OCI-LY7 (cell line): ENCODE data around the gene PHF24.

Source experiments
- CTCF ChIP-seq: fragments of 200-600 bp; sonication (generic); conservative IDR thresholded peaks from 2 replicates; pipeline ENCODE4 v1.5.1; 2014; ENCODE audit warnings: mild to moderate bottlenecking, antibody characterized with exemption, low read length, moderate library complexity, mixed read lengths
- EZH2phosphoT487 ChIP-seq: fragments of 200-600 bp; sonication (generic); IDR thresholded peaks from 2 replicates; pipeline ENCODE4 v1.6.1; 2018; ENCODE audit warnings: low read depth, borderline replicate concordance, mild to moderate bottlenecking, mixed run types, antibody characterized with exemption, low read length, moderate library complexity, mixed read lengths

GRCh38 chr9:35001803-35002502 is 43.9 kb downstream of the PHF24 start:
- TF ChIP-seq CTCF (no peak), EZH2phosphoT487 (no peak)
